Measurements from ENCODE around the gene SLC6A18.

SLC6A18 gene

DNA sequence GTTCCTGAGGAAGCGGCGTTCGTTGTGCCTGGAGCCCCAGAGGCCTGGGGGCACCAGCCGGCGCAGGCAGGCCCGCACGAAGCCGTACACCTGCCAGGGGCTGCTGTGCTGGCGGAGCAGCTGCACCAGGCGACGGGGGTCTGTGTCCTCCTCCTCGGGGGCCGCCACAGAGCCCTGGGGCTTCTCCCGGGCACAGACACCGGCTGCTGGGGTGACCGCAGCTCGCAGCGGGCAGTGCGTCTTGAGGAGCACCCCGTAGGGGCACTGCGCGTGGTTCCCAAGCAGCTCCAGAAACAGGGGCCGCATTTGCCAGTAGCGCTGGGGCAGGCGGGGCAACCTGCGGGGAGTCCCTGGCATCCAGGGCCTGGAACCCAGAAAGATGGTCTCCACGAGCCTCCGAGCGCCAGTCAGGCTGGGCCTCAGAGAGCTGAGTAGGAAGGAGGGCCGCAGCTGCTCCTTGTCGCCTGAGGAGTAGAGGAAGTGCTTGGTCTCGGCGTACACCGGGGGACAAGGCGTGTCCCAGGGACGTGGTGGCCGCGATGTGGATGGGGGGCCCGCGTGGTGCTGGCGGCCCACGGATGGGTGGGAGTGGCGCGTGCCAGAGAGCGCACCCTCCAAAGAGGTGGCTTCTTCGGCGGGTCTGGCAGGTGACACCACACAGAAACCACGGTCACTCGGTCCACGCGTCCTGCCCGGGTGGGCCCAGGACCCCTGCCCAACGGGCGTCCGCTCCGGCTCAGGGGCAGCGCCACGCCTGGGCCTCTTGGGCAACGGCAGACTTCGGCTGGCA is 68.4 kb downstream of the SLC6A18 start:
- no peaks in the 10 kb centered on the region for H3K27me3 Mint-ChIP-seq
- no peaks in the 10 kb centered on the region for H3K36me3 Mint-ChIP-seq
- H3K27ac Mint-ChIP-seq: no peak overlapping the region
- H3K4me1 Mint-ChIP-seq (ENCODE audit: low read depth): peaks cover 8% of the 10 kb centered on the region
- H3K9me3 Mint-ChIP-seq (ENCODE audit: low read depth): no peaks in the 10 kb centered on the region
- H3K4me3 Mint-ChIP-seq: peak overlapping the region; percentile 51

DNA sequence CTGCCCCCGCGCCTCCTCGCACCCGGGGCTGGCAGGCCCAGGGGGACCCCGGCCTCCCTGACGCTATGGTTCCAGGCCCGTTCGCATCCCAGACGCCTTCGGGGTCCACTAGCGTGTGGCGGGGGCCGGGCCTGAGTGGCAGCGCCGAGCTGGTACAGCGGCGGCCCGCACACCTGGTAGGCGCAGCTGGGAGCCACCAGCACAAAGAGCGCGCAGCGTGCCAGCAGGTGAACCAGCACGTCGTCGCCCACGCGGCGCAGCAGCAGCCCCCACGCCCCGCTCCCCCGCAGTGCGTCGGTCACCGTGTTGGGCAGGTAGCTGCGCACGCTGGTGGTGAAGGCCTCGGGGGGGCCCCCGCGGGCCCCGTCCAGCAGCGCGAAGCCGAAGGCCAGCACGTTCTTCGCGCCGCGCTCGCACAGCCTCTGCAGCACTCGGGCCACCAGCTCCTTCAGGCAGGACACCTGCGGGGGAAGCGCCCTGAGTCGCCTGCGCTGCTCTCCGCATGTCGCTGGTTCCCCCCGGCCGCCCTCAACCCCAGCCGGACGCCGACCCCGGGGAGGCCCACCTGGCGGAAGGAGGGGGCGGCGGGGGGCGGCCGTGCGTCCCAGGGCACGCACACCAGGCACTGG is 69.1 kb downstream of the SLC6A18 start:
- H3K4me3 Mint-ChIP-seq: no peak overlapping the region
- peaks cover 8% of the 10 kb centered on the region for H3K4me1 Mint-ChIP-seq (ENCODE audit: low read depth)
- no peaks in the 10 kb centered on the region for H3K9me3 Mint-ChIP-seq (ENCODE audit: low read depth)
- H3K36me3 Mint-ChIP-seq: no peaks in the 10 kb centered on the region
- no peaks in the 10 kb centered on the region for H3K27me3 Mint-ChIP-seq
- no peak overlapping the region for H3K27ac Mint-ChIP-seq

DNA sequence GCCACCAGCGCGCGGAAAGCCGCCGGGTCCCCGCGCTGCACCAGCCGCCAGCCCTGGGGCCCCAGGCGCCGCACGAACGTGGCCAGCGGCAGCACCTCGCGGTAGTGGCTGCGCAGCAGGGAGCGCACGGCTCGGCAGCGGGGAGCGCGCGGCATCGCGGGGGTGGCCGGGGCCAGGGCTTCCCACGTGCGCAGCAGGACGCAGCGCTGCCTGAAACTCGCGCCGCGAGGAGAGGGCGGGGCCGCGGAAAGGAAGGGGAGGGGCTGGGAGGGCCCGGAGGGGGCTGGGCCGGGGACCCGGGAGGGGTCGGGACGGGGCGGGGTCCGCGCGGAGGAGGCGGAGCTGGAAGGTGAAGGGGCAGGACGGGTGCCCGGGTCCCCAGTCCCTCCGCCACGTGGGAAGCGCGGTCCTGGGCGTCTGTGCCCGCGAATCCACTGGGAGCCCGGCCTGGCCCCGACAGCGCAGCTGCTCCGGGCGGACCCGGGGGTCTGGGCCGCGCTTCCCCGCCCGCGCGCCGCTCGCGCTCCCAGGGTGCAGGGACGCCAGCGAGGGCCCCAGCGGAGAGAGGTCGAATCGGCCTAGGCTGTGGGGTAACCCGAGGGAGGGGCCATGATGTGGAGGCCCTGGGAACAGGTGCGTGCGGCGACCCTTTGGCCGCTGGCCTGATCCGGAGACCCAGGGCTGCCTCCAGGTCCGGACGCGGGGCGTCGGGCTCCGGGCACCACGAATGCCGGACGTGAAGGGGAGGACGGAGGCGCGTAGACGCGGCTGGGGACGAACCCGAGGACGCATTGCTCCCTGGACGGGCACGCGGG is 69.9 kb downstream of the SLC6A18 start, which contains the start of gene TERT:
TERT (minus strand) TSS at position 234 of the 815 bp plus-strand sequence; CDS start at position 155, 79 bp downstream.
- Mint-ChIP-seq H3K27me3 (no peaks in the 10 kb centered on the region), H3K4me3 (peak within 1 kb of the TSS; percentile 70), H3K27ac (no peak within 1 kb of the TSS)

DNA sequence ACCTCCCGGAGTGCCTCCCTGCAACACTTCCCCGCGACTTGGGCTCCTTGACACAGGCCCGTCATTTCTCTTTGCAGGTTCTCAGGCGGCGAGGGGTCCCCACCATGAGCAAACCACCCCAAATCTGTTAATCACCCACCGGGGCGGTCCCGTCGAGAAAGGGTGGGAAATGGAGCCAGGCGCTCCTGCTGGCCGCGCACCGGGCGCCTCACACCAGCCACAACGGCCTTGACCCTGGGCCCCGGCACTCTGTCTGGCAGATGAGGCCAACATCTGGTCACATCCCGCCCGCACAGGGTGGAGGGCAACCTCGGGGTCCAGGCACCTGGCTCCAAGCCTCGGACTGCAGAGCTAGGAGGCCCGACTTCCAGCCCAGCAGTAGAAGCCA is 70.5 kb downstream of the SLC6A18 start:
- Mint-ChIP-seq H3K4me1 (ENCODE audit: low read depth) (peaks cover 8% of the 10 kb centered on the region), H3K36me3 (no peaks in the 10 kb centered on the region), H3K9me3 (ENCODE audit: low read depth) (no peaks in the 10 kb centered on the region), H3K27me3 (no peaks in the 10 kb centered on the region), H3K27ac (no peak overlapping the region), H3K4me3 (peak overlapping the region; percentile 70)

More for the DNA sequence above, 69.9 kb downstream of the SLC6A18 start, which contains the start of gene TERT:
- Mint-ChIP-seq H3K4me1 (ENCODE audit: low read depth) (peaks cover 8% of the 10 kb centered on the region), H3K9me3 (ENCODE audit: low read depth) (no peaks in the 10 kb centered on the region), H3K36me3 (no peaks in the 10 kb centered on the region)

All from activated naive CD8-positive, alpha-beta T cell (primary cell).